H1 (cell line): ENCODE measurements around the gene QRSL1. TPM values are rescaled to one million over a fixed set of nuclear protein-coding genes. Genes with fewer than 3 reads are reported as not detected.

Experiments
- polyA plus RNA-seq, 7 experiments: library from polyadenylated mRNA; depleted of rRNA in 3 of 7; stranded (reverse) in 5 of 7; unstranded in 2 of 7; fragments of >200 nt in 5 of 7; fragments of 200-250 nt in 2 of 7; gene quantifications; 1 replicate in 5 of 7; 2 replicates in 1 of 7; 4 replicates in 1 of 7; pipeline versions ENCODE4 v1.2.1 to v1.2.3, GENCODE V29; 2011 to 2013; ENCODE audit warnings: missing spikeins in 2 of 7, mixed read lengths in 2 of 7
- small RNA-seq: library from polyadenylated mRNA; stranded (forward); fragments of <200 nt; extraction: miRNeasy Mini kit (QIAGEN cat#:217004); gene quantifications from one replicate; pipeline ENCODE3, GENCODE V24; 2013; ENCODE audit not compliant: insufficient read depth
- total RNA-seq: library from RNA; stranded (reverse); fragmentation: NEBNext Ultra II Directional; extraction: Animal tissue kit (Norgen Biotek cat#: 25700); gene quantifications from 2 replicates; pipeline ENCODE4 v1.2.1, GENCODE V29; 2021

QRSL1 gene
- total and polyA plus RNA-seq, 2 of the 8 experiments (the other 6 are each of a cell fraction or from before 2014, with no cell fraction given) = 7.8 to 22.2 TPM

Small RNA genes lying within 50 kb of the gene (small RNA-seq; reads per million reads assigned to genes)
- not detected for gene RNU6-527P

Other genes starting within 250 kb of the QRSL1 start
- gene RTN4IP1, start 80 bp upstream of the QRSL1 start, total RNA-seq = 19.1 and 19.5 TPM in 2 replicates
- gene RTN4IP1, start 80 bp upstream of the QRSL1 start, polyA plus RNA-seq (2011; rRNA removed) = 8.2 and 14.6 TPM in 2 replicates